Rectal smooth muscle tissue (tissue), 1 donor: ENCODE measurements around the gene MAPT.

Experiments used
- H3K27ac ChIP-seq: one replicate; pipeline ENCODE4 v1.7.0; 2013; ENCODE audit warnings: low read depth, low read length, inconsistent platforms
- H3K27me3 ChIP-seq: one replicate; pipeline ENCODE4 v1.7.0; 2013; ENCODE audit warnings: low read length; ENCODE audit not compliant: control insufficient read depth, insufficient read depth
- H3K36me3 ChIP-seq: one replicate; pipeline ENCODE4 v1.7.0; 2013; ENCODE audit warnings: low read length; ENCODE audit not compliant: control insufficient read depth, insufficient read depth
- H3K4me1 ChIP-seq: one replicate; pipeline ENCODE4 v1.7.0; 2013; ENCODE audit warnings: low read length; ENCODE audit not compliant: control insufficient read depth, insufficient read depth
- H3K4me3 ChIP-seq: one replicate; pipeline ENCODE4 v1.7.0; 2013; ENCODE audit warnings: low read length
- H3K9ac ChIP-seq: one replicate; pipeline ENCODE4 v1.7.0; 2013; ENCODE audit warnings: low read length

MAPT gene

DNA sequence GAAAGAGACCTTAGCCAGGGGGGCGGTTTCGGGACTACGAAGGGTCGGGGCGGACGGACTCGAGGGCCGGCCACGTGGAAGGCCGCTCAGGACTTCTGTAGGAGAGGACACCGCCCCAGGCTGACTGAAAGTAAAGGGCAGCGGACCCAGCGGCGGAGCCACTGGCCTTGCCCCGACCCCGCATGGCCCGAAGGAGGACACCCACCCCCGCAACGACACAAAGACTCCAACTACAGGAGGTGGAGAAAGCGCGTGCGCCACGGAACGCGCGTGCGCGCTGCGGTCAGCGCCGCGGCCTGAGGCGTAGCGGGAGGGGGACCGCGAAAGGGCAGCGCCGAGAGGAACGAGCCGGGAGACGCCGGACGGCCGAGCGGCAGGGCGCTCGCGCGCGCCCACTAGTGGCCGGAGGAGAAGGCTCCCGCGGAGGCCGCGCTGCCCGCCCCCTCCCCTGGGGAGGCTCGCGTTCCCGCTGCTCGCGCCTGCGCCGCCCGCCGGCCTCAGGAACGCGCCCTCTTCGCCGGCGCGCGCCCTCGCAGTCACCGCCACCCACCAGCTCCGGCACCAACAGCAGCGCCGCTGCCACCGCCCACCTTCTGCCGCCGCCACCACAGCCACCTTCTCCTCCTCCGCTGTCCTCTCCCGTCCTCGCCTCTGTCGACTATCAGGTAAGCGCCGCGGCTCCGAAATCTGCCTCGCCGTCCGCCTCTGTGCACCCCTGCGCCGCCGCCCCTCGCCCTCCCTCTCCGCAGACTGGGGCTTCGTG, at the start of gene MAPT:
Gene MAPT, plus strand, starts transcription at position 533 of the 763 bp plus-strand sequence. CDS start 67,784 bp downstream, outside the sequence.
- Histone ChIP-seq H3K27ac (peak within 1 kb of the TSS; percentile 60), H3K4me3 (peak within 1 kb of the TSS; percentile 81), H3K36me3 (no peaks in the 10 kb centered on the region), H3K27me3 (peaks cover 4% of the 10 kb centered on the region), H3K4me1 (peaks cover 2% of the 10 kb centered on the region), H3K9ac (peak within 1 kb of the TSS; percentile 60)

DNA sequence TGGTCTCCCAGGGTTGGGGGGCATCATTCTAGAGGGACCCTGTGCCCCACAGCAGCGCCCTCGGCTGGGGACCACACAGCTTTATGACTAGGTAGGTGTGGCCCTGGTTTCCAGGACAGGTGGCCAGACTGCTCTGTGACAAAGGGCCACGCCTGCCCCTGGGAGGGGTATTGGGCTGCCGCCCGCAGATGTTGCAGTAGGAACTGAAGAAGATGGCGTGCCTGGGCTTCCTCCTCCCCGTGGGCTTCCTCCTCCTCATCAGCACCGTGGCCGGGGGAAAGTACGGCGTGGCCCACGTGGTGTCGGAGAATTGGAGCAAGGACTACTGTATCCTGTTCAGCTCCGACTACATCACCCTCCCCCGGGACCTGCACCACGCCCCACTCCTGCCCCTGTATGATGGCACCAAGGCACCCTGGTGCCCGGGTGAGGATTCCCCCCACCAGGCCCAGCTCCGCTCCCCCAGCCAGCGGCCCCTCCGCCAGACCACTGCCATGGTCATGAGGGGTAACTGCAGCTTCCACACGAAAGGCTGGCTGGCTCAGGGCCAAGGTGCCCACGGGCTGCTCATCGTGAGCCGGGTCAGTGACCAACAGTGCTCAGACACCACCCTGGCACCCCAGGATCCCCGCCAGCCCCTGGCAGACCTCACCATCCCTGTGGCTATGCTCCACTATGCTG, 49.5 kb upstream of the MAPT start, which contains the start of gene SPPL2C:
Gene SPPL2C, plus strand, starts transcription at position 187 of the 681 bp plus-strand sequence. Its CDS starts 26 bp downstream, at position 213.
- no peaks in the 10 kb centered on the region for H3K27me3 ChIP-seq
- no peaks in the 10 kb centered on the region for H3K36me3 ChIP-seq
- H3K27ac ChIP-seq, result no peak within 1 kb of the TSS
- H3K9ac ChIP-seq, result no peak within 1 kb of the TSS
- H3K4me1 ChIP-seq, result no peaks in the 10 kb centered on the region
- no peak within 1 kb of the TSS for H3K4me3 ChIP-seq

DNA sequence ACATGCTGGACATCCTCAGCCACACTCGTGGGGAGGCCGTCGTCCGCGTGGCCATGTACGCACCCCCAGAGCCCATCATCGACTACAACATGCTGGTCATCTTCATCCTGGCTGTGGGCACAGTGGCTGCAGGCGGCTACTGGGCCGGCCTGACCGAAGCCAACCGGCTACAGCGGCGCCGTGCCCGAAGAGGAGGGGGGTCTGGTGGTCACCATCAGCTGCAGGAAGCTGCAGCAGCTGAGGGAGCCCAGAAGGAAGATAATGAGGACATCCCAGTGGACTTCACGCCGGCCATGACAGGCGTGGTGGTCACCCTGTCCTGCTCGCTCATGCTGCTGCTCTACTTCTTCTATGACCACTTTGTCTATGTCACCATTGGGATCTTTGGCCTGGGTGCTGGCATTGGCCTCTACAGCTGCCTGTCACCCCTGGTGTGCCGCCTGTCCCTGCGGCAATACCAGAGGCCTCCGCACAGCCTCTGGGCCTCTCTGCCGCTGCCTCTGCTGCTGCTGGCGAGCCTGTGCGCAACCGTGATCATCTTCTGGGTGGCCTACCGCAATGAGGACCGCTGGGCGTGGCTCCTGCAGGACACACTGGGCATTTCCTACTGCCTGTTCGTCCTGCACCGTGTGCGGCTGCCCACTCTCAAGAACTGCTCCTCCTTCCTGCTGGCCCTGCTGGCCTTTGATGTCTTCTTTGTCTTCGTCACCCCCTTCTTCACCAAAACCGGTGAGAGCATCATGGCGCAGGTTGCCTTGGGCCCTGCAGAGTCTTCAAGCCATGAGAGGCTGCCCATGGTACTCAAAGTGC, 48.8 kb upstream of the MAPT start:
- no peak overlapping the region for H3K4me3 ChIP-seq
- H3K27me3 ChIP-seq, result peaks cover 3% of the 10 kb centered on the region
- H3K36me3 ChIP-seq, result no peaks in the 10 kb centered on the region

DNA sequence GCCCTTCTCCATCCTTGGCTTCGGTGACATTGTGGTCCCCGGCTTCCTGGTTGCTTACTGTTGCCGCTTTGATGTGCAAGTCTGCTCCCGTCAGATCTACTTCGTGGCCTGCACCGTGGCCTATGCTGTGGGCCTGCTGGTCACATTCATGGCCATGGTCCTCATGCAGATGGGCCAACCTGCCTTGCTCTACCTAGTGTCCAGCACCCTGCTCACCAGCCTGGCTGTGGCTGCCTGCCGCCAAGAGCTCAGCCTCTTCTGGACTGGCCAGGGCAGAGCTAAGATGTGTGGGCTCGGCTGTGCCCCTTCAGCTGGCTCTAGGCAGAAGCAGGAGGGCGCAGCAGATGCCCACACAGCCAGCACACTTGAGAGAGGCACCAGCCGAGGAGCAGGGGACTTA, 48.1 kb upstream of the MAPT start:
- H3K9ac ChIP-seq, result no peak overlapping the region
- no peak overlapping the region for H3K27ac ChIP-seq
- H3K4me3 ChIP-seq, result no peak overlapping the region
- H3K4me1 ChIP-seq, result no peaks in the 10 kb centered on the region
- H3K36me3 ChIP-seq, result no peaks in the 10 kb centered on the region
- peaks cover 3% of the 10 kb centered on the region for H3K27me3 ChIP-seq

More for the DNA sequence above, 48.8 kb upstream of the MAPT start:
- Histone ChIP-seq H3K9ac (no peak overlapping the region), H3K4me1 (no peaks in the 10 kb centered on the region), H3K27ac (no peak overlapping the region)

DNA sequence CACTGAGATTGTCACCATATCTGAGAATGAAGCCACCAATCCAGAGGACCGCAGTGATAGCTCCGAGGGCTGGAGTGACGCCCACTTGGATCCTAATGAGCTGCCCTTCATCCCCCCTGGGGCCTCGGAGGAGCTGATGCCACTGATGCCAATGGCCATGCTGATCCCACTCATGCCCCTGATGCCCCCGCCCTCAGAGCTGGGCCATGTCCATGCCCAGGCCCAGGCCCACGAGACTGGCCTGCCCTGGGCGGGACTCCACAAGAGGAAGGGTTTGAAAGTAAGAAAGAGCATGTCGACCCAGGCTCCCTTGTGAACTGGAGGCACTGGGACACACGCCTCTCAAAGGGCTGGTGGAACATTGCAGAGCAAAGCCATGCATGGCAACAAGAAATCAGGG, 47.7 kb upstream of the MAPT start:
- H3K9ac ChIP-seq, result no peak overlapping the region
- no peak overlapping the region for H3K27ac ChIP-seq
- no peak overlapping the region for H3K4me3 ChIP-seq
- H3K4me1 ChIP-seq, result no peaks in the 10 kb centered on the region
- no peaks in the 10 kb centered on the region for H3K36me3 ChIP-seq
- H3K27me3 ChIP-seq, result peaks cover 3% of the 10 kb centered on the region

DNA sequence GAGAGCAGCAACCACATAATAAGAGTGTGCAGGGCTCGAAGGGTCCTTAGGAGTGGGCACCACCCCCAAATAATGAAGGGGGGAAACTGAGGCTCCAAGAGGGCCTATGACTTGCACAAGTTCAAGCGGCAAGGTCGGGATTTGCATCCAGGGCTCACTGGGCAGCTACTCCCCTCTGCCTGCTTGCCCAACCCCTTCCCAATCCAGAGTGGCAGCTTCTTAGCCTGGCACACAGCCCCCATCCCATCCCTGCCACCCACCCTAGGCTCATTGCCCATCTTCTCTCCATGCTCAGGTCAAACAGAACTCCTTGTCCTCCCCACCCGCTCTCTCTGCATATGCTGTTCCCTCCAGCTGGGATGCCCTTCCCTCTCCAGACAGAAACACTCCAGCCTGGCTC, 47.3 kb upstream of the MAPT start:
- Histone ChIP-seq H3K27me3 (peaks cover 6% of the 10 kb centered on the region), H3K27ac (no peak overlapping the region), H3K4me3 (no peak overlapping the region), H3K36me3 (no peaks in the 10 kb centered on the region), H3K9ac (no peak overlapping the region), H3K4me1 (no peaks in the 10 kb centered on the region)

DNA sequence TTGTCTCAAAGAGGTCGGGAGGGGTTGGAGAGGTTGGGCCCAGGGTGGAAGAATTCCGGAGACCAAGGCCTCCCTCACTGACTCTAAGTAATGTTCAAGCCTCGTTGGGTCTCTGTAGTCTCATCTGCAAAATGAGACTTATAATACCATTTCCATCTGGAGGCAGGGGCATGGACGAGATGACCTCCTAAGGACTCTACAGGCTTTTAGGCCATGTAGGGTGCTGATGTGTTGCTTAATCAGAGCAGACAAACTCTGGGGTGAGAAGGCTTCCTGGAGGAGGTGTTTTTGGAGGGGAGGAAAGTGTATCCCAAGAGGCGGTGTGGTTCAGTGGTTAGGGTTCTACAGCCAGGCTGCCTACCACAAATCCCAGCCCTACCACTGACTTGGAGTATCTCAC, 46.6 kb upstream of the MAPT start:
- no peaks in the 10 kb centered on the region for H3K36me3 ChIP-seq
- no peak overlapping the region for H3K4me3 ChIP-seq
- no peaks in the 10 kb centered on the region for H3K4me1 ChIP-seq
- no peak overlapping the region for H3K27ac ChIP-seq
- H3K27me3 ChIP-seq, result peaks cover 10% of the 10 kb centered on the region
- H3K9ac ChIP-seq, result no peak overlapping the region

DNA sequence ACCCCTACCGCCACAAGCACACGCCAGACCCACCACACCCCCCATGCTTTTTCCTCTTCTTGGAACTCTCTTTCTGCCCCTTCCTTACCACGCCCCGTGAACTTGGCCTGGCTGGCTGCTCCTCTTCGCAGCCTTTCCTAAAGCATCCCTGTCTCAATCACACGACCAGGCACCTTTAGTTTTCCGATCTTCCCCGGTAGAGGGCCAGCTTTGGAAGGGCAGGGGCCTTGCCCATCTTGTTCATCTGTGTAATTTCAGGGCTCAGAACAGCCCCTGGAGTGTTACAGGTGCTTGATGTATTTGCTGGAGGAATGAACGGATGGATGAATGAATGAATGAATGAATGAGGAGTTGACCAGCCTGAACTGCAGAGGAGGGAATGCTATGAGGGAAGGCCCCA, 45.9 kb upstream of the MAPT start:
- Histone ChIP-seq H3K27ac (no peak overlapping the region), H3K4me1 (no peaks in the 10 kb centered on the region), H3K36me3 (no peaks in the 10 kb centered on the region), H3K27me3 (peaks cover 10% of the 10 kb centered on the region), H3K9ac (no peak overlapping the region), H3K4me3 (no peak overlapping the region)

DNA sequence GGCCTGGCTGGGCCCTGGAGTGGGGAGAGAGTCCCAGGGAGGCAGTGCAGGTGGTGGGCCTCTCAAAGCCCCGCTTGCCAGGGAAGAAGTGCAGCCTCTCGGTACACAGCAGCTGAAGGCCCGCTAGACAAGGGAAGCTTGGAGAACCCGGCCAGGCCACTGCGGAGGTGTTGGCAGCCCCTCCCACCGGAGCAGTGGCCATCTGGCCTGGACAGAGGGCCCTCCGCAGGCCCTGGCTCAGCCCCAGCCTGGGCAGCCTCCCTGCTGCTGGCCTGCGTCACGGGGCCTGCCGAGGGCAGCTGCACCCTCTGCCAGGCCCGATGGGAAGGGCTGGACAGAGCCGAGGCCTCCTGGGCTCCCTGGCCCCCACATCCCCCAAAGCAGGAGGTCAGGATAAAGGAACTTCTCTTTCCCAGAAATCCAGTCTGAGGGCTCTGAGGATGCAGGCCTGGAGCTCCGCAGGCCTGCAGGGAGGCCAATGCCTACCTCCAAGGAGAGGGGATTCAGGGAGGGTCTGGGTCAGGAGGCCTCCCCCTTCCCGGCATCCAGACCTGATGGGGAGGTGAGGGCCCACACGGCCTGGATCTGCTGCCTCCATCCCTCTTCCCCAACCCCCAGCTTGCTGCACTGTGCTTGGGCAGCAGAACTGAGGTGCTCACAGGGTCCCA, 45.4 kb upstream of the MAPT start:
- peaks cover 10% of the 10 kb centered on the region for H3K27me3 ChIP-seq
- H3K4me3 ChIP-seq, result no peak overlapping the region
- H3K9ac ChIP-seq, result no peak overlapping the region
- no peaks in the 10 kb centered on the region for H3K36me3 ChIP-seq
- no peaks in the 10 kb centered on the region for H3K4me1 ChIP-seq
- H3K27ac ChIP-seq, result no peak overlapping the region

DNA sequence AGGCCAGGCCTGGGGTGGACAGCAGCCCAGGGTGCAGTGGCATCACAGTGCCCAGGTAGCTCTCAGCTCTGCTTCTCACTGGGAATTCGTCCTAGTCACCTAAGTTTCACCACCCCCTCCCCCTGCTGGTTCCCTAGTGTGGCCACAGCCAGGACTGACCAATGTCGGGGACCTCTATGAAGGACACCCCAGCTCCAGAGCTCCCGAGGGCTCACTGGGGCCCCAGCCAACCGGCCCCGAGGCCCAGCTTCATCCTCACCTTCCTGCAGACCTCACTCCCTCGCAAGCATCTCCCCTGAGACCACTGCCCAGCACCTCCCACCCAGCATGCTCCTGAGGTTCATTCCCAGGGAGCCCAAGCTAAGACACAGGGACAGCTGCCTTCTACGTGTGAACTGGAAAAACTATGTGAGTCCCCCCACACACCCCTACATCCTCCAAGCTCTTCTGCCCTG, 44.8 kb upstream of the MAPT start:
- H3K4me3 ChIP-seq, result no peak overlapping the region
- H3K27me3 ChIP-seq, result peaks cover 10% of the 10 kb centered on the region
- H3K27ac ChIP-seq, result no peak overlapping the region
- no peak overlapping the region for H3K9ac ChIP-seq
- H3K36me3 ChIP-seq, result no peaks in the 10 kb centered on the region
- H3K4me1 ChIP-seq, result no peaks in the 10 kb centered on the region

DNA sequence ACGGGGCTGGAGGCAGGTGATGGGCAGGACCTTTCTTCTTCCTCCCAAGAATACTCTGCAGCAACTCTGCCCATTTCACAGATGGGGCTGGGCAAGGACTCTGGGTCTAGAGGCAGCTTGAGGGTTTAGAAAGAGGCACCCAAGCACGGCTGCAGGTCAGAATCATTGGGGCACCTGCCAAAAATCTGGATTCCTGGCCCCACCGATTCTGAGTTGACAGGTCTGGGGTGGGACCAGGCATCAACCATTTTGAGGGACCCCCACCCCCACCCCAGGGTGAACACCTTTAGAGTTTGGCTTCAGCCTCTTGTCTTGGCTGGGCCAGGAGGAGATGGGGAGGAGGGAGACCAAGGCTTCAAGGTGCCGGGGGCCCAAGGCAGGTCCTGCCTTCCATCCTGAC, 44.3 kb upstream of the MAPT start:
- Histone ChIP-seq H3K9ac (no peak overlapping the region), H3K27ac (no peak overlapping the region), H3K27me3 (peaks cover 10% of the 10 kb centered on the region), H3K4me3 (no peak overlapping the region), H3K4me1 (no peaks in the 10 kb centered on the region), H3K36me3 (no peaks in the 10 kb centered on the region)

DNA sequence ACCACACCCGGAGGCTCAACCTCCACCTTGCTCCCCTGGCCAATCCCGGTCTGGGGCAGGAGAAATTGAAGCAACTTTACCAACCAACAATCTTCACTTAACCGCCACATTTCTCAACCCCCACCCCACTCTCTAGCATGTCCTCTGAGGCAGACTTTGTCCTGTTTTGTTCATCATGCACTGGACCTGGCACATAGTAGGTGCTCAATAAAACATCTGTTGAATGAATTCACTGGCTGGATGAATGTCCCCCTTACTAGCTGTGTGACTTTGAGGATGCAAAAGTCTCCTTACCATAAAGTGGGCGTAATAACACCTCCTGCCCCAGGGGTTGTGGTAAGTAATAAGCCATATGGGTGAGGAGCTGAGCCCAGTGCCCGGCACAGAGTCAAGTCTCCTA, 43.9 kb upstream of the MAPT start:
- peaks cover 10% of the 10 kb centered on the region for H3K27me3 ChIP-seq

More for the DNA sequence above, 43.9 kb upstream of the MAPT start:
- Histone ChIP-seq H3K9ac (no peak overlapping the region), H3K27ac (no peak overlapping the region), H3K36me3 (no peaks in the 10 kb centered on the region), H3K4me1 (no peaks in the 10 kb centered on the region), H3K4me3 (no peak overlapping the region)
